HG03571 (cell line): ENCODE results near the gene LHX8.

Experiments
- ATAC-seq: cut with Tn5 transposase; IDR thresholded peaks from one replicate; pipeline ENCODE4 v1.9.1; 2021; ENCODE audit not compliant: unreplicated experiment

Gene LHX8

DNA sequence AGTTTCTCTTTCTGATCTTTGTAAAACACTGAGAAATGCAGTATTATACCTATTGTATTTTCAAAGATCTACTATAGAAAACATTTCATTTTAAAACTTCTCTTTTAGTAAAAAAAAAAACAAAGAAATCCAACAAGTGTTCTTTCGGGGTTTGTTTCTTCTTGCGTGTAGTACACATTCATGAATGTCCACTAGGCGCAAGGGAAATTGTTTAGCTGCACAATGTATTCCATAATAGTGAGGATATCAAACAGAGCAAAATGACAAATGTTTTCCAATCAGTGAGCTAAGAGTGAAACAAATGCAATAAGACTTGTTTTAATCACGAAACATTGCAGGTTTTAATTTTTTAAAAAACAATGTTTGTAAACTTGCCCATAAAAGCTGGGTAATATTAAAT is 68.6 kb downstream of the LHX8 start:
- ATAC-seq, result no peak

DNA sequence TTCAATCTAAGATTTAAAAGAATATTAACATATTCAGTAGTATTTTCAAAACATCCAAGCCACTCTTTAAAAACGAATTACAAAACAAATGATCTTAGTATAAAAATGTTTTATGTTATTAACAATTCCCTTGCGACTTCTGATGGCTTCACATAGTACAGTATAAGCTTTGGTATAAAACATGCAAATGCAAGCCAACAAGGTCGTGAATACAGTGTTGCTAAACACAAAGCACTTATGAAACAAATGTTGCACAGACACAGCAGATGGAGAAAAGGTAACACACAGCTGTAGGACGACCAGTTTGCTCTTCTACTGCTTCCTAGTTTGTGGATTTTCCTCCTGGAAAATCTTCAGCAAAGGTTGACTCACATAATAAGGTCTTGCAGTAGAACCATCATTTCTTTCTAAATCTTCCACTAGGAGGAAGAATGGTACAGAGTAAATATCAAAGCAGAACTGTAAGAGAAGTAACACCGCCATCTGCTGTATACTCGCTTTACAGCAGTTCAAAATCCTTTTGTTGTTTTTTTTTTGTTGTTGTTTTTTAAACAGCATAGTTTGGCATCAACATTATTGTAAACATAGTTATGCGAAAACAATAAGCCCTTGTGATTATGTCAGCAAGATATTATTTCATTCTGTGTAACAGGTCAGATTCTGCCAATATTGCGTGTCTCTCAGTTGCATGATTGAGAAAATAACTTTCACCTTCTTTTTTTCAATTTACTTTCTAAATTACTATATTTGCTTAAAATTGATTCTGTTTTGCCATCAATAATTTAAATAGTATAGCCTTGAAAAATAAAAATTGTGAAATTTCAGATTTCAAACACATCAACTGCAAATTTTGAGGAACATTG is 69.5 kb downstream of the LHX8 start:
- peak; percentile 77 for ATAC-seq

DNA sequence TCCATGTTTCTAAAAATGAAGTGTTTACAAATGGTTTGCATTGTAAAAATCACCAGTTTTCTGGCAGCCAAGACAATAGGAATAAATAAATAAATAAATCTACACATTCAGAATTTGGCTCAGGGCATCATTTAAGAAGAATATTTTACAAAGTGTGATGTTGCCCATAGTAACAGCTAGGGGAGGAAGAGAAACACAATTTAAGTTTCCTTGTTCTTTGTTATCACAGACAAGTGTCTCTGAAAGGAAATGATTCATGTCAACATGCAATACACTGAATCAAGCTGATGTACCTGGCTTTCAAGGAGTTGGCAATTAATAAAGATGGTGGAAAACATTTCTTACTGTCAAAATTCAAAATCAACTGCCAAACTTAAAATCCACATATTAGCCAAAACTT is 74.7 kb downstream of the LHX8 start:
- no peak for ATAC-seq
